GM23338 (cell line): ENCODE results near the gene RPL29. TPM values are rescaled to one million over a fixed set of nuclear protein-coding genes. Genes with fewer than 3 reads are reported as not detected.

Experiments
- ATAC-seq: fragments of 200-7000 bp; cut with Tn5 transposase; 3 replicates; pipeline ENCODE4 v1.9.1; 2020
- DNase-seq: peaks from one replicate; pipeline ENCODE4 v3.0.0-alpha.2; 2015; ENCODE audit warnings: low spot score
- H2AFZ ChIP-seq: fragments of 200-600 bp; sonication (generic); 2 replicates; pipeline ENCODE4 v1.8.0; 2016; ENCODE audit warnings: antibody characterized with exemption, mild to moderate bottlenecking, moderate library complexity
- H3F3A ChIP-seq: fragments of 200-600 bp; sonication (generic); replicated peaks from 2 replicates; pipeline ENCODE4 v1.8.0; 2017; ENCODE audit warnings: antibody characterized with exemption, mixed run types, low read depth
- H3K27ac ChIP-seq: fragments of 200-600 bp; sonication (generic); 2 replicates; pipeline ENCODE4 v1.6.1; 2016; ENCODE audit warnings: low read depth
- H3K27me3 ChIP-seq: fragments of 200-600 bp; sonication (generic); 2 replicates; pipeline ENCODE4 v1.8.0; 2016; ENCODE audit warnings: mild to moderate bottlenecking, mixed run types, moderate library complexity; ENCODE audit not compliant: insufficient read depth
- H3K36me3 ChIP-seq: fragments of 200-600 bp; sonication (generic); 2 replicates; pipeline ENCODE4 v1.8.0; 2016; ENCODE audit warnings: mild to moderate bottlenecking; ENCODE audit not compliant: insufficient read depth
- H3K4me1 ChIP-seq: fragments of 200-600 bp; sonication (generic); 2 replicates; pipeline ENCODE4 v1.8.0; 2016; ENCODE audit warnings: mild to moderate bottlenecking, moderate library complexity; ENCODE audit not compliant: insufficient read depth
- H3K4me2 ChIP-seq: fragments of 200-600 bp; sonication (generic); 2 replicates; pipeline ENCODE4 v1.7.1; 2017; ENCODE audit warnings: mixed run types
- H3K4me3 ChIP-seq: fragments of 200-600 bp; sonication (generic); 2 replicates; pipeline ENCODE4 v1.6.1; 2016; ENCODE audit warnings: mixed run types
- H3K79me2 ChIP-seq: fragments of 200-600 bp; sonication (generic); replicated peaks from 2 replicates; pipeline ENCODE4 v1.8.0; 2017; ENCODE audit warnings: mild to moderate bottlenecking; ENCODE audit not compliant: insufficient read depth
- H3K9me2 ChIP-seq: fragments of 200-600 bp; sonication (generic); 2 replicates; pipeline ENCODE4 v1.8.0; 2017; ENCODE audit not compliant: insufficient read depth
- H4K20me1 ChIP-seq: fragments of 200-600 bp; sonication (generic); replicated peaks from 2 replicates; pipeline ENCODE4 v1.8.0; 2017; ENCODE audit warnings: mild to moderate bottlenecking; ENCODE audit not compliant: insufficient read depth
- H3K27ac Mint-ChIP-seq: 2 replicates; pipeline ENCODE4 v1.8.0; 2020; ENCODE audit warnings: inconsistent platforms, mild to moderate bottlenecking, moderate library complexity, mixed read lengths
- H3K27me3 Mint-ChIP-seq: 3 replicates; pipeline ENCODE4 v1.8.0; 2022; ENCODE audit warnings: low read depth, mild to moderate bottlenecking, moderate library complexity, mixed read lengths, inconsistent platforms; ENCODE audit not compliant: insufficient read depth, poor library complexity
- H3K36me3 Mint-ChIP-seq: 3 replicates; pipeline ENCODE4 v1.8.0; 2021; ENCODE audit warnings: low read depth, mild to moderate bottlenecking, inconsistent platforms, moderate library complexity, mixed read lengths
- H3K4me1 Mint-ChIP-seq: 3 replicates; pipeline ENCODE4 v1.8.0; 2020; ENCODE audit warnings: mild to moderate bottlenecking, inconsistent platforms, mixed read lengths
- H3K4me3 Mint-ChIP-seq: 3 replicates; pipeline ENCODE4 v1.8.0; 2021; ENCODE audit warnings: moderate library complexity, mild to moderate bottlenecking, inconsistent platforms, mixed read lengths
- H3K9me3 Mint-ChIP-seq: 3 replicates; pipeline ENCODE4 v1.8.0; 2020; ENCODE audit warnings: moderate library complexity, mild to moderate bottlenecking, inconsistent platforms, mixed read lengths
- CTCF ChIP-seq, 2 experiments: fragments of 200-600 bp in 1 of 2; sonication (generic) in 1 of 2; conservative IDR thresholded peaks; 2 replicates each; pipeline versions ENCODE4 v1.5.1 to v1.6.1; 2016 to 2017; ENCODE audit warnings: antibody characterized with exemption in 2 of 2, low read depth in 2 of 2, mild to moderate bottlenecking in 2 of 2, moderate library complexity in 1 of 2
- EZH2 ChIP-seq: fragments of 200-600 bp; sonication (generic); IDR thresholded peaks from one replicate; pipeline ENCODE4 v1.8.0; 2017; ENCODE audit warnings: antibody characterized with exemption, mild to moderate bottlenecking, low read depth; ENCODE audit not compliant: unreplicated experiment
- JUNB ChIP-seq: IDR thresholded peaks from one replicate; pipeline ENCODE4 v1.6.1; 2016; ENCODE audit warnings: antibody characterized with exemption; ENCODE audit not compliant: unreplicated experiment
- NANOG ChIP-seq: IDR thresholded peaks from 2 replicates; pipeline ENCODE4 v1.6.1; 2016; ENCODE audit warnings: antibody characterized with exemption, borderline replicate concordance
- REST ChIP-seq: IDR thresholded peaks from one replicate; pipeline ENCODE4 v1.6.1; 2018; ENCODE audit warnings: antibody characterized with exemption; ENCODE audit not compliant: unreplicated experiment
- ZNF331 ChIP-seq: fragments of 250-450 bp; sonication (Bioruptor Pico); IDR thresholded peaks from 2 replicates; pipeline ENCODE4 v1.5.0; 2020; ENCODE audit warnings: low read depth, mild to moderate bottlenecking, moderate library complexity
- ZNF462 ChIP-seq: fragments of 250-450 bp; sonication (Bioruptor Pico); IDR thresholded peaks from 2 replicates; pipeline ENCODE4 v1.5.0; 2020; ENCODE audit warnings: mild to moderate bottlenecking, moderate library complexity
- polyA plus RNA-seq: library from polyadenylated mRNA; unstranded; fragments of >200 nt; fragmentation: Nextera tagmentation; extraction: Ambion mirVana; gene quantifications from 2 replicates; pipeline ENCODE4 v1.2.1, GENCODE V29; 2016
- total RNA-seq: library from RNA; depleted of rRNA; stranded (reverse); fragments of >200 nt; shearing (Covaris generic); gene quantifications from 2 replicates; pipeline ENCODE4 v1.2.3, GENCODE V29; 2014

The RPL29 gene
- total and polyA plus RNA-seq, 2 experiments from 2014 or later = 1,471 to 1,864 TPM

GRCh38 chr3:52030714-52031310, 35.1 kb upstream of the RPL29 start:
- no peaks in the 10 kb centered on the region for H3K9me2 ChIP-seq
- H3K4me1 ChIP-seq = no peaks in the 10 kb centered on the region
- H3K79me2 ChIP-seq = no peaks in the 10 kb centered on the region
- no peaks in the 10 kb centered on the region for H3K36me3 ChIP-seq
- H3F3A ChIP-seq = no peaks in the 10 kb centered on the region
- no peak overlapping the region for H3K27ac Mint-ChIP-seq
- ATAC-seq (no peak), DNase-seq (no peak)
- H4K20me1 ChIP-seq = no peaks in the 10 kb centered on the region
- no peaks in the 10 kb centered on the region for H3K27me3 ChIP-seq
- H3K9me3 Mint-ChIP-seq = no peaks in the 10 kb centered on the region
- H3K36me3 Mint-ChIP-seq = no peaks in the 10 kb centered on the region
- peaks cover 11% of the 10 kb centered on the region for H3K27me3 Mint-ChIP-seq
- TF ChIP-seq CTCF (conservative IDR thresholded peaks at IDR 0.05; ENCODE audit: low read depth in 2 of 2) (no peak), ZNF462 (CRISPR knock-in tag) (no peak), REST (no peak), ZNF331 (CRISPR knock-in tag) (no peak), NANOG (no peak), JUNB (no peak), EZH2 (no peak)
- no peak overlapping the region for H2AFZ ChIP-seq
- no peak overlapping the region for H3K4me3 ChIP-seq
- no peak overlapping the region for H3K4me3 Mint-ChIP-seq
- H3K4me1 Mint-ChIP-seq = peaks cover 4% of the 10 kb centered on the region
- no peak overlapping the region for H3K4me2 ChIP-seq
- H3K27ac ChIP-seq = no peak overlapping the region
